Left kidney (tissue), 2 donors: ENCODE data around the gene DTYMK. TPM values are rescaled to one million over a fixed set of nuclear protein-coding genes. Genes with fewer than 3 reads are reported as not detected.

Experiments used
- DNase-seq: peaks from one replicate; pipeline ENCODE4 v3.0.0-alpha.2; 2013
- polyA plus RNA-seq: library from polyadenylated mRNA; unstranded; fragments of 120-200 nt; gene quantifications from one replicate; pipeline ENCODE4 v1.2.1, GENCODE V29; 2013; ENCODE audit not compliant: insufficient read length

The DTYMK gene
- polyA plus RNA-seq, 1 donor: 44.1 TPM

DNA sequence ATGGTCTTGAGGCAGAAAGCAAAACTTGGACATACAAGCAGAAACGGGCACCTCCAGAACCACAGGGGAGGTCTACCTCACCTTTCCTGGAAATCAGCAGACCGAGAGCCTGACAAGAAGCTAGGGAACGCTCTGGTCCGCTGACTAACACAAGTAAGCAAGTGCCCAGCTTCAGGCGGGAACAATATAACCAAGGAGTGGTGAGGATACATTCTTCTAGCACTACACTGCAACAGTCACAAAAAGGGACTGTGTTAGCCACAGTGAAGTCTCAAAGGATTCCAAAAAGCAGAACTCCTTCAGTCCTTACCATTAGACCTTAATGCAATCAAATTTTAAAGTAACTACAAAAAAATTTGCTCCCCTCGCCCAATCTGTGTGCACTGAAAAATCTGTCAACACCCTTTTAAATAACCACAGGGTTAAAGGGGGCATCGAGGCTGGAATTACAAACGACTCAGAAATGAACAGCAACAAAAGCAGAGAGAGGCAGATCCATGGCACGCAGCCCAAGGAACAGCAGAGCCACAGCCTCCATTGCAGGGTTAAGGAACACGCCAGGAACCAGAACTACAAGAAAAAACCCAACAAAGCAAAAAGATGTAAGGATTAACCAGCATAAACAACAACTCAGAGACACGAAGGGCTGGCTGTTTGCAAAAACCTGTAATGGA, 56.7 kb downstream of the DTYMK start:
- DNase-seq: no peak

DNA sequence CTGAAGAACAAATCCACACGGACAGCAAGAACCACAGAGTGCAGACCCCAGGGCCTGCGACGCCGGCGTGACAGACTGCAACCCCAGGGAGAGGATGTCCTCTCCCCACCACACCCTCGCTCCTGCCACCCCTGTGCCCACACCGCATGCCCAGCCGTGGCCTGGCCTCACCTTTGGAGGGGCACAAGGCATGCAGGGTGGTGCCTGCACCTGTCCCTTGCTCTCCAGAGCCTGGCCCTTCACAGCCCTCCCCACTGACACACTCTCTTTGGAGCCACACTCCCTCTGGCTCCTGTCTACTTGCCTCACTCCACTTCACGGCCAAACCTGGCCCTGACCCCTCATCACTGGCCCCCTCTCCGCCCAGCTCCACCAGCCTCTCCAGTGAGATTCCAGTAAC, 58.9 kb downstream of the DTYMK start:
- no peak for DNase-seq

Other genes with a start within 250 kb of the DTYMK start
- 233 TPM for gene STK25, start 178.2 kb downstream of the DTYMK start, polyA plus RNA-seq
- 15.1 TPM for gene BOK, start 128.1 kb downstream of the DTYMK start, polyA plus RNA-seq
- gene THAP4, start 49.7 kb downstream of the DTYMK start, polyA plus RNA-seq: 50.0 TPM
- 105 TPM for gene ATG4B, start 49.1 kb downstream of the DTYMK start, polyA plus RNA-seq
- 50.6 TPM for gene ING5, start 15.2 kb upstream of the DTYMK start, polyA plus RNA-seq
- 57.0 TPM for gene D2HGDH, start 47.8 kb upstream of the DTYMK start, polyA plus RNA-seq
- 0.76 TPM for gene GAL3ST2, start 90.0 kb upstream of the DTYMK start, polyA plus RNA-seq
- 1.2 TPM for gene NEU4, start 122.4 kb upstream of the DTYMK start, polyA plus RNA-seq
- gene PDCD1, start 172.1 kb upstream of the DTYMK start, polyA plus RNA-seq: 0.13 TPM
- gene RTP5, start 182.9 kb upstream of the DTYMK start, polyA plus RNA-seq: not detected